Activated CD8-positive, alpha-beta memory T cell treated with anti-CD3 and anti-CD28 coated beads, Interleukin-2, amount 50 U/mL, for 1 hour (primary cell): Measurements from ENCODE around the gene CFAP91.

Source experiments
- DNase-seq: peaks from one replicate; pipeline ENCODE4 v3.0.0-alpha.2; 2020; ENCODE audit errors: extremely low read depth

The CFAP91 gene

DNA sequence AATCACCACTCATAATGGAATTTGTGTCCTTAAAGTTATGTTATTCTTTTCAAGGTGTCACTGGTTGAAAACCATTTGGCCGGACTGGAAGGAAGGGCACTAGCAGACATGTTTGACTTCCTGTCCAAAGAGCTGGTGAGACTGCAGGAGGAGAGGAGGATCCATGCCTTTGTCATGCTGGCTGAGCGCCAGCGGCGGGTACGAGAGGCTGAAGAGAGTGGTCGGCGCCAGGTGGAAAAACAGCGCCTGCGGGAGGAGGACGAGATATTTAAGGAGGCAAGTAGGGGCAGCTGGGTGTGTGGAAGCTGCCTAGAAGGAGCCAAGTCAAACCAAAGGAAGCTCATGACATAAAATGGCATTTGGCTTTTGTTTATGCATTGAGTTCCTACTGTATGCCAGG lies 41.1 kb downstream of the CFAP91 start:
- no peak for DNase-seq

DNA sequence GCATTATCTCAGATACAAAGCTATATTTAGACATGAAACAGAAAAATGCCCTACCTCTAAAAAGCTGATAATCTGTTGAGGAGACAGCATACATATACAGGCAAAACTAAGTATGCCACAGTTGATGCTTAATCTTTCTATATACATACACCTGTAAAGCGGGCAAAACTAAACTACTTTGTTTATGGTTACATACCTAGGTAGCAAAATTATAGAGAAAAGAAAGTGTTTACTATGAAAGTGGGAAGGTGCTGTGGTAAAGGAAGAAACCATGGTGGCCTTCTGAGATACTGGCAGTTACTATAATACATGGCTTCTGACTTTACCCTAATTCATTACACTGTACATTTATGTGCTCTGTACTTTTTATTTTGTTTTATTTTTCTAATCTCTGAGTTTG lies 43.1 kb downstream of the CFAP91 start:
- no peak for DNase-seq

DNA sequence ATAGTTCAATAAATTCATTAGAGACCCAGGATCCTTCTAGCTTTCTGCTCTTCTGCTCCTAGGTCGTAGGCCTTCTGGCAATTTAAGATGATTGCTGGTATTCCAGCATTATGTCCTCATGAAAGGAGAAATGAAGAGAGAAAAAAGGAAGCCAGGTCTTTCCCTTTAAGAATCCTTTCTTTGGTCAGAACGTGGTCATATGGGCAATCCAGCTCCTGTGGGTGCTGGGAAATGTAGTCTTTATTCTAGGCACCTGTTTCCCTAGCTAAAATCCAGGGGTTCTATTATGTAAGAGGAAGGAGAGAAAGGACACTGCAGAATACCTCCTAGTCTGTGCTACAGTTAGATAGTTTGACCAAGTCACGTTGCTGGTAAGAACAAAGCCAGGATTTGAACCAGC lies 43.6 kb downstream of the CFAP91 start:
- no peak for DNase-seq

DNA sequence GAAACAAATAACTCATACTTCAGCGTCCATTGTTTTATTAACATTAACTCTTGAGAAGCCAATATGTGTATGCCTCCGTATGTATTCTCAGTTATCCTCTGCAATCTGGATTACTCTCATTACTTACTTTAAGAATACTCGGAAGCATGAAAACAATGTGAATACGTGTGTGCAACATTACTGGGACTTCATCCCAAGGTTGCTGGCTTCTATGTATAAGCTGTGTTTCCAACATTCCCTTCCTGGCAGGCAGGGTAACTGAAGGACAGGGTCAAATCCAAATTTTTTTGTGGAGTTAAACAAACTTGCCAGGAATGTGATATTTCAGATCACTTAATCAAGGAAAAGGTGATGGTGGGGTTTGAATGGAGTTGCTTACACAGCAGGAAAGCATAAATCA lies 44.5 kb downstream of the CFAP91 start:
- no peak for DNase-seq

DNA sequence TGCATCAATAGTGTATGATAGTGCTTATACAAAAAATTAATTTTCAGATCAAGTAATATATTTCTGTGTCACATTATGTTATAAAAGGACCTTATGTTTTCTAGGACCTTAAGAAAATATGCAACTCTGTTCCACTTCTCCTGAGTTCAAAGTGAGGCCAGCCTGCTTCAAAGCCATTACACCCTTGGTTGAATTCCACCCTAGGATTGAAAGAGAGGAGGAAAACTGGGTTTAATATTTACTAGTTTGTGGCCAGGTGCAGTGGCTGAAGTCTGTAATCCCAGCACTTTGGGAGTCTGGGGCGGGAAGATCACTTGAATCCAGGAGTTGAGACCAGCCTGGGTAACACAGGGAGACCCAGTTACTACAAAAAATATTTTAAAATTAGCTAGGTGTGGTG lies 46.2 kb downstream of the CFAP91 start:
- no peak for DNase-seq

DNA sequence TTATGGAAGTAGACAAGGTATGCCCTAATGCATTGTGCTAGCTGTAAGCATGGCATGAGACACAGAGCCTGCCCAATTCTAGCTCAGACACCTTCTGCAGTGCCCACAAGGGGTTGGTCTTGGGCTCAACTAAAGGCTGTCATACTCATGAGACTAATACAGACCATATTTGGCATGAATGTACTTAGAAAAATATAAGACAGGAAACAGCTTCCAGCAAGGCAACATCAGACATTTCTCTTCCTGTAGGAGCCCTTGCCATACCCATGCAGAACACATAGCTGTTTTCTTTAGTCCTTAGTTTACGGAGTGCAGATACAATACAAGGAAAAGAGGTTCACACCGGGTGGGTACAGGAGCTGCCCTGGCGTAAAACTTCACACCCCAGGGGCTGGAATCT lies 48.6 kb downstream of the CFAP91 start:
- DNase-seq = no peak
